Brain microvascular endothelial cell (primary cell): ENCODE data around the gene ATXN10.

ENCODE experiments used
- DNase-seq: peaks from one replicate; pipeline ENCODE4 v3.0.0-alpha.2; 2020
- H3K27ac ChIP-seq: fragments of 250-450 bp; sonication (Bioruptor Pico); 2 replicates; pipeline ENCODE4 v1.5.1; 2020; ENCODE audit warnings: mild to moderate bottlenecking, moderate library complexity
- H3K27me3 ChIP-seq: fragments of 250-450 bp; sonication (Bioruptor Pico); replicated peaks from 2 replicates; pipeline ENCODE4 v1.5.1; 2020; ENCODE audit warnings: mild to moderate bottlenecking
- H3K36me3 ChIP-seq: fragments of 250-450 bp; sonication (Bioruptor Pico); replicated peaks from 2 replicates; pipeline ENCODE4 v1.5.1; 2020; ENCODE audit warnings: mild to moderate bottlenecking
- H3K4me3 ChIP-seq: 2 replicates; pipeline ENCODE4 v1.5.1; 2011; ENCODE audit warnings: low read depth, mild to moderate bottlenecking, control low read depth, low read length, moderate library complexity
- CTCF ChIP-seq: IDR thresholded peaks from 2 replicates; pipeline ENCODE4 v1.5.1; 2011; ENCODE audit warnings: low read depth, mild to moderate bottlenecking, moderate library complexity, low read length, control low read depth, inconsistent platforms; ENCODE audit errors: missing control alignments
- in situ Hi-C: cut with HindIII; loops from 2 replicates; pipeline ENCODE4 v1.10.0; 2017; ENCODE audit warnings: low sequenced_read_pairs, low pct_ligation_motif_present

ATXN10 gene

GRCh38 chr22:45742866-45743450, 71.3 kb downstream of the ATXN10 start:
- in situ Hi-C loops, result no loop called here
- TF ChIP-seq CTCF, result no peak
- no peak overlapping the region for H3K4me3 ChIP-seq
- H3K36me3 ChIP-seq, result peaks cover 29% of the 10 kb centered on the region
- no peak overlapping the region for H3K27ac ChIP-seq
- no peaks in the 10 kb centered on the region for H3K27me3 ChIP-seq
- DNase-seq, result peak; percentile 25

- Histone ChIP-seq H3K4me3 (no peak overlapping the region), H3K27me3 (no peaks in the 10 kb centered on the region), H3K27ac (no peak overlapping the region), H3K36me3 (peaks cover 28% of the 10 kb centered on the region)
- DNase-seq, result no peak
- in situ Hi-C loops, result no loop called here
- TF ChIP-seq CTCF, result no peak
These were observed 72.1 kb downstream of the ATXN10 start for GRCh38 chr22:45743687-45744086.

- Histone ChIP-seq H3K4me3 (no peak overlapping the region), H3K27me3 (no peaks in the 10 kb centered on the region), H3K36me3 (peaks cover 25% of the 10 kb centered on the region), H3K27ac (no peak overlapping the region)
- no peak for TF ChIP-seq CTCF
- in situ Hi-C loops, result no loop called here
- DNase-seq, result no peak
These were observed 72.8 kb downstream of the ATXN10 start for GRCh38 chr22:45744442-45744841.

GRCh38 chr22:45750626-45751025, 79.0 kb downstream of the ATXN10 start:
- no peak for DNase-seq
- H3K36me3 ChIP-seq, result no peaks in the 10 kb centered on the region
- in situ Hi-C loops, result no loop called here
- H3K27me3 ChIP-seq, result no peaks in the 10 kb centered on the region
- no peak for TF ChIP-seq CTCF
- no peak overlapping the region for H3K4me3 ChIP-seq
- H3K27ac ChIP-seq, result no peak overlapping the region

GRCh38 chr22:45752036-45752435, 80.4 kb downstream of the ATXN10 start:
- in situ Hi-C loops, result no loop called here
- no peak overlapping the region for H3K27ac ChIP-seq
- no peaks in the 10 kb centered on the region for H3K27me3 ChIP-seq
- no peak overlapping the region for H3K4me3 ChIP-seq
- TF ChIP-seq CTCF, result no peak
- no peak for DNase-seq
- H3K36me3 ChIP-seq, result no peaks in the 10 kb centered on the region

- in situ Hi-C loops, result no loop called here
- no peaks in the 10 kb centered on the region for H3K27me3 ChIP-seq
- H3K27ac ChIP-seq, result no peak overlapping the region
- no peak for DNase-seq
- no peak for TF ChIP-seq CTCF
- H3K36me3 ChIP-seq, result no peaks in the 10 kb centered on the region
- H3K4me3 ChIP-seq, result no peak overlapping the region
These were observed 83.2 kb downstream of the ATXN10 start for GRCh38 chr22:45754822-45755221.
